ENCODE results near the gene ATRIP. TPM values are rescaled to one million over a fixed set of nuclear protein-coding genes. Genes with fewer than 3 reads are reported as not detected.
A peak's percentile ranks its signal among the peaks of the same experiment; 100 is the strongest.

Gene ATRIP
- total and polyA plus RNA-seq, 2 of the 4 experiments (the other 2 are of a cell fraction) = 6.8 to 10.8 TPM

DNA sequence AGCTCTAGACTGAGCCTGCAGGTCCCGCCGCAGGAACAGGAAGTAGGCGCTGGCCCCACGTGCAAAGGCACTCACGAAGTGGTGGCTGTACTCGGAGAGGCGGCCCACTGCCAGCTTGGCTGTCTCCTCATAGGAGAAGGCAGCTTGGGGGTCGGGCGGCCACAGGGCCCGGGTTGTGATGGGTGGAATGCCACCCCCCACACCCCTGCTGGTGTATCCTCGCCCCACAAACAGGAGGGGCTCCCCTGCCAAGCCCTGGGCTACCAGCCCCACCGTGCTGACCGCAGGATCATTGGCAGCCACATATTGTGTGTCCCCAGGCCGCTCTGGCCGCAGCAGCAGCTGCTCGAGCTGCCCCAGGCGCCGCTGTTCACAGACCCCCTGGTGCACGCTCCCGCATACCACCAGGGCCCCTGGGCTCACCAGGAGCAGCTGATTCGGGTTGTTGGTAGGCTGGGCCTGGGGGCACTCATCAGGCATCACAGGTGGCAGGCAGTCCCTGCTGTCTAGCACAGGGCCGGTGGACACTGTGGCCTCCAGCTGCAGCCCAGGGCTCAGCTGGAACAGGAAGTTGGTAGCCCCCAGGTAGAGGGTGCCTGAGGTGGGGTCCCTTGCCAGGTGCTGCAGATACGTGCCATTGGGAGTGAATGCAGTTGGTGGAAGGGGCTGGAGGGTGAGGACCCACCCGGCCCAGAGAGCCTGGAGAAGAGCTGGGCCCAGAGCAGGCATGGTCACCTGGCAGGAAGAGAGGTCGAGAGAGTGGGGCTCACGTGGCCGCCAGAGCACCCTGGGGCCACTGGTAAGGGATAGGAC lies 22.4 kb upstream of the ATRIP start:
- Histone ChIP-seq H3K14ac (replicated peaks; ENCODE audit: low read depth, low read length) (no peak overlapping the region), H3K4ac (ENCODE audit: low read depth, low read length) (no peak overlapping the region), H3K56ac (ENCODE audit: extremely low read depth, insufficient read depth, low read length) (no peak overlapping the region), H3K27ac (ENCODE audit: insufficient read depth, low read length) (no peak overlapping the region), H3K4me2 (ENCODE audit: low read depth, low read length) (no peak overlapping the region), H3K79me1 (ENCODE audit: low read depth in 1 of 2, low read length in 2 of 2) (peaks cover 25 to 61% of the 10 kb centered on the region in 2 experiments; a peak in 3 of 4 replicates), H4K5ac (ENCODE audit: low read depth, low read length) (no peak overlapping the region), H2BK5ac (ENCODE audit: low read depth, low read length, poor library complexity, severe bottlenecking) (no peak overlapping the region), H3K23ac (ENCODE audit: low read depth, low read length) (no peak overlapping the region; the same call in 1 of the 2 replicates), H3K9me1 (ENCODE audit: insufficient read depth, low read length) (peaks cover 16% of the 10 kb centered on the region), H2AFZ (replicated peaks; ENCODE audit: low read length, poor library complexity) (no peak overlapping the region), H2BK20ac (ENCODE audit: low read depth, low read length) (no peak overlapping the region), H3K4me3 (ENCODE audit: insufficient read depth, low read depth, low read length) (no peak overlapping the region), H4K91ac (ENCODE audit: insufficient read depth, low read depth, low read length) (no peak overlapping the region), H4K8ac (ENCODE audit: low read depth in 2 of 2, low read length in 2 of 2) (no peak overlapping the region), H3K9me3 (ENCODE audit: control insufficient read depth, insufficient read depth, low read length) (no peaks in the 10 kb centered on the region), H2AK9ac (replicated peaks; ENCODE audit: low read depth, low read length, poor library complexity) (peak overlapping the region; percentile 1), H3K36me3 (ENCODE audit: control insufficient read depth, insufficient read depth, low read length) (peaks cover 13% of the 10 kb centered on the region; the same call in 1 of the 2 replicates), H2BK120ac (ENCODE audit: low read depth, low read length) (no peak overlapping the region), H2BK15ac (ENCODE audit: low read depth, low read length) (no peak overlapping the region), H2AK5ac (ENCODE audit: low read depth, low read length) (no peak overlapping the region), H4K20me1 (ENCODE audit: insufficient read depth, low read length) (peaks cover 30% of the 10 kb centered on the region), H3K18ac (ENCODE audit: low read depth, low read length) (no peak overlapping the region), H3K9ac (ENCODE audit: low read depth, low read length) (no peak overlapping the region), H3K27me3 (ENCODE audit: control insufficient read depth, insufficient read depth, low read length) (no peaks in the 10 kb centered on the region), H3K4me1 (ENCODE audit: control insufficient read depth, insufficient read depth, low read length) (peaks cover 25% of the 10 kb centered on the region)
- BruUV-seq (replicated peaks) = no TSS peak
- CTCF ChIA-PET = interaction anchor here (1.9 kb wide), 1 partner anchor 12 kb away, joined by 4 read pairs; no protein-coding TSS in a partner anchor
- dilution Hi-C loops (cut with HindIII; ENCODE audit: low sequenced_read_pairs, unreplicated experiment) = no loop called here
- POLR2A ChIA-PET (ENCODE audit: unreplicated experiment) = no interaction called here
- intact Hi-C loops (cut with micrococcal nuclease) = no loop called here
- no peak for DNase-seq
- no peak for ATAC-seq (ENCODE audit: low read depth)
- TF ChIP-seq RAD21 (IDR thresholded peaks at IDR 0.05; ENCODE audit: low read length) = no peak
- TF ChIP-seq, protein P1, sequence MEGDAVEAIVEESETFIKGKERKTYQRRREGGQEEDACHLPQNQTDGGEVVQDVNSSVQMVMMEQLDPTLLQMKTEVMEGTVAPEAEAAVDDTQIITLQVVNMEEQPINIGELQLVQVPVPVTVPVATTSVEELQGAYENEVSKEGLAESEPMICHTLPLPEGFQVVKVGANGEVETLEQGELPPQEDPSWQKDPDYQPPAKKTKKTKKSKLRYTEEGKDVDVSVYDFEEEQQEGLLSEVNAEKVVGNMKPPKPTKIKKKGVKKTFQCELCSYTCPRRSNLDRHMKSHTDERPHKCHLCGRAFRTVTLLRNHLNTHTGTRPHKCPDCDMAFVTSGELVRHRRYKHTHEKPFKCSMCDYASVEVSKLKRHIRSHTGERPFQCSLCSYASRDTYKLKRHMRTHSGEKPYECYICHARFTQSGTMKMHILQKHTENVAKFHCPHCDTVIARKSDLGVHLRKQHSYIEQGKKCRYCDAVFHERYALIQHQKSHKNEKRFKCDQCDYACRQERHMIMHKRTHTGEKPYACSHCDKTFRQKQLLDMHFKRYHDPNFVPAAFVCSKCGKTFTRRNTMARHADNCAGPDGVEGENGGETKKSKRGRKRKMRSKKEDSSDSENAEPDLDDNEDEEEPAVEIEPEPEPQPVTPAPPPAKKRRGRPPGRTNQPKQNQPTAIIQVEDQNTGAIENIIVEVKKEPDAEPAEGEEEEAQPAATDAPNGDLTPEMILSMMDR (conservative IDR thresholded peaks at IDR 0.05; ENCODE audit: low read depth, low read length) = no peak
- TF ChIP-seq MAZ (IDR thresholded peaks at IDR 0.05; ENCODE audit: borderline replicate concordance, low read depth, low read length) = no peak
- TF ChIP-seq RFX5 (IDR thresholded peaks at IDR 0.05; ENCODE audit: low read depth, low read length) = no peak
- 93% methylated on average over 13 of the region's 27 CpGs; no CpG with 5 or more reads in 1 of the 2 experiments for WGBS, 2 experiments (ENCODE audit: extremely low coverage in 2 of 2, insufficient read length in 1 of 2)
- in situ Hi-C loops (cut with MboI; ENCODE audit: low sequenced_read_pairs) = no loop called here

Measured in IMR-90 (cell line).